HG03442 (cell line): ENCODE data around the gene MFAP4.

Source experiments
- ATAC-seq: cut with Tn5 transposase; IDR thresholded peaks from one replicate; pipeline ENCODE4 v1.9.1; 2021; ENCODE audit warnings: mild to moderate bottlenecking, moderate library complexity; ENCODE audit not compliant: unreplicated experiment

The MFAP4 gene

DNA sequence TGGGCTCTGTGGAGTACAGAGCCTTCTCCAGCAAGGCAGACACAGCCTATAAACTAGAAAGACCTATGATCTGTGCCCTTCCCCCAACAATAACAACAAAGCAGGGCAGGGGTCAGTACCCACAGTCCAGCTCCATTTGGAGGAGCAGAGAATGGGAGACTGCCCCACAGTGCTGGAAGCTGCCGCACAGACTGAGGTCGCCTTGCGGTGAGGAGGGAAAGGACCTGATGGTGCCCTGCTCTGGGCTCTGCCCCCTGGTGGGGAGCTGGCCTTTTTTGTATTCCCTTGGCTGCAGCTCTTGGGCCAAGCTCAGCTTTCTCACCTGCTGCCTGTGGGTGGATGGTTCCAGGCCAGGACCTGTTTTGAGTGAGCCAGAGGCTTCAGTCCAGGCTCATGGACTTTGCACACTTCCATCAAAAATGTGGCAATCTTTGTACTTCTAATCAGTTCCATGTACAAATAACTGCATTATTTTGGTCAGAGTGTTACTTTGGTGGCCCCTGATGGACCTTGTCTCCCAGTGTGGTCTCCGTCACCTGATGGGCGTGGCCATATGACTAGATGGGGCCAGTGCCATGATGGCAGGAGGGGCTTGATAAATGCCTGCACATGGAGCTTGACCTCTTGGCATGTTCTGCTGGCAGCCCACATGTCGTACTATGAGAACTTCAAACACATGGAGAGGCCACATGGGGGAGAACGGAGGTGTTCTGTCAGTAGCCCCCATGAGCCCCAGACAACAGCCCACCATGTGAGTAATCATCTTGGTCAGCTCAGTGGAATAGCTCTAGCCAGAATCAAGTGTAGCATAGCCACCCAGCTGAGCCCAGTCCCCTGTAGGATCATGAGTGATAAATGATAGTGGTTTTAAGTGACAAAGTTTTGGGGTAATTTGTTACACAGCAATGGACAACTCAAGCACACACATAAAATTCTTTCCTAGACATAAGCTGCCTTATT lies 48.7 kb downstream of the MFAP4 start:
- no peak for ATAC-seq

DNA sequence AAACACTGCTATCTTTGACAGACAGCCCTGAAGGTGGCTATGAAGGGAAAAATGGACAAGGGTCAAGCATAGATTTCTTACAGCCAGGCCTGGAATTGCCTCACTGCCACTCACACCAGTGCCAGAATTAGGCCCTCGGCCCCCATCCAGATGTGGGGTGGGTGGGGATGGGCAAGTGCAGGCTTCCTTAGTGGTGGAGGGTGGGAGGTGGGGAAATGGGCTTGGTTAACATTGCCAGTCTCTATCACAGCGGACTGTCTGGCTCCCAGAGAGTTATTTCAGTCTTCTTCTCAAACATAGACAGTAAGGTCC lies 49.3 kb downstream of the MFAP4 start:
- ATAC-seq: no peak

DNA sequence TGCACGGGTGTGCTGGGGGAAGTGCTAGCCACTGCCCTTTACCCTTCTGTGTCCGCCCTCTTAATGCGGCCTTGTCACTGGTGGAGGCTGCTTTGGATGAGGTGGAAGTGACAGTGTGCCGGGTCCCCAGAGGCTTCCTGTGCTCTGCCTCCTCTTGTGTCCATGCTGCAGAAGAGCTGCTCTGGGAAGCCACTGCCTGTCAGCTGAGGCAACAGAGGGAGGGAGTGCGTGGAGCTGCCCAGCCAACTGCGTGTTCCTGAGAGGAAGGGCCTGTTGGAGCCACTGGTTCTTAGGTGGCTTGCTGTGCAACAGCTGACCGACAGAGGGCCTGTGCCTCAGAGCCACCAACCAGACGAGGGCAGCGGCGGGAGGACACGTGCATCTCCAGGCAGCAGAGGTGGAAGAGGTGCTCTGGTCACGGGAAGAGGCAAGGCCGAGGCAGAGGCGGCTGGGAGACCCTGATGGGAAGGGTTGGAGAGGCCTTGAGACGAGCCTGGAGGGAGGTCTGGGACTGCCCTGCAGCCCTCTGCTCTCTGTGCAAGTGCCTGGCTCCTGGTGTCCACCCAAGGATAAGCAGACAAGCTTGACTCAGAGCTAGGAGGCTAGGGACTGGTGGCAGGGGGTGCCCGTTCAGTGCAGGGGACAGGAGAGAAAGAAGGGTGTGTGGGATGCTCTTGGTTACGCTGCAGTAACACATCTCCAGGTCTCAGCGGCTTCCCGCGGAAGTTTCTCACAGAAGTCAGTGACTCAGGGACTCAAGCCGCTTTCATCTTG lies 49.9 kb downstream of the MFAP4 start:
- ATAC-seq: no peak

DNA sequence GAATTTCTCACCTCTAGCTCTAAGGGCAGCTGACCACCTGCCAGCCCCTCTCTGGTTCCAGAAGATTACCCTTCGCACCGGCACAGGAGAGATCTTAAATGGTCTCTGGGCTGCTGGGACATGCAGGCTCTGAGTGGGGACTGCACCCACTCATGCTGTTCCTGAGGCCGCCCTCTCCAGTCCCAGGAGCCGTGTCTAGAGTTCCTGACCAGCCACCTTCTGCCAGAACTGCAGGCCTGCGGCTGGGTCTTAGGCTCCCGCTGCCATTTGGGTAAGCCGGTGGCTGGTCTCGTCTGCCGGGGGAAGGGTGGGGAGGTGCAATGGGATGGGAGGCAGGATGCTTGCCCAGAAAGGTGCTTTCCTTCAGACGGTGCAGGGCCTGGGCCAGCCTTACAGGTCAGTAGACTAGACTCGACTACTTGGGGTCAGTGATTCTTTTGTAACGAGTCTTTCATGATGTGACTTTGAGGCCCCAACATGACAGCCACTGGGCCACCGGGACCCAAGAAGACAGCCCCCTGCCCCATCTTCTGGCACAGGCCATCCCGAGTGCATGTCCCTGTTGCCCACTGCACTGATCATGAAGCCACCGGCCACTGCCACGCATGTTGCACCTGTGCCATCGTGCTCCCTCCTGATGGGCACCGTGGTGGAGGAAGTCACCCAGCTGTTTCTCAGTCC lies 50.9 kb downstream of the MFAP4 start:
- ATAC-seq: no peak

DNA sequence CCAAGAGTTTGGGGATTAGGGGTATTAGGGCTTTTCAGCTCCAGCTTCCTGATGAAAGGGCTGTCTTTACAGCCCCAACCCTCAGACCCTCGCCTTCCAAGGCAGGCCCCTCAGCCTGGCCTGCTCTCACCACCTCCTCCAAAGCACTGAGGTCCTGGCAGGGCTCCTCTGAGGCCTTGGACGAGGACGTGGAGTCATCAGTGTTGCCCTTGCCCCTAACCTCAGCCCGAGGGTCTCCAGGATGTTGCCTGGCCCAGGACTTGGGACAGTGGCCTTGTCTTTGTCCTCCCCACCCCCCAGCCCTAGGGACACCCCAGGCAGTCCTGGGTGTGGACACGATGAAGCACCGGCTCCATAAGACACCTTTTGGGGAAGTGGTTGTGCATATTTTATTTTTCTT lies 52.7 kb downstream of the MFAP4 start:
- no peak for ATAC-seq

DNA sequence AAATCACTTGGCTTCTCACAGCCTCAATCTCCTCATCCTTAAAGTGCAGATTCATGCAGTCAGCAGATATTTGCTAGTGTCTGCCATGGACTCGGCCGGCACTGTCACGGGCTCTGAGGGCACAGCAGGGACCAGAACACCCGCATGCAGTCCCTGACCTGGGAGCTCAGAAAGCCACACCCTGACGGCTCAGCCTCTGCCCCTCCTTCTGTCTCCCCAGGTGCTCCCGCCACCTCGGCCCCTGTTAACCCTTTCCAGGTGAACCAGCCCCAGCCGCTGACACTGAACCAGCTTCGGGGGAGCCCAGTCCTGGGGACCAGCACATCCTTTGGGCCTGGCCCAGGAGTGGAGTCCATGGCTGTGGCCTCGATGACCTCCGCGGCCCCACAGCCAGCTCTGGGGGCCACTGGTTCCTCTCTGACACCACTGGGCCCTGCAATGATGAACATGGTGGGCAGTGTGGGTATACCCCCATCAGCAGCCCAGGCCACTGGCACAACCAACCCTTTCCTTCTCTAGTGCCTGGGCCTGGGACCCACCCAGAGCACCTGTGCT lies 53.2 kb downstream of the MFAP4 start:
- no peak for ATAC-seq
